HUES6 (cell line): Measurements from ENCODE around the gene TASOR.
"Not testable (repeated sequence)": the region's sequence is repeated elsewhere in the genome, so short reads cannot be mapped to it uniquely, and the experiment has no call there.

Source experiments
- H3K27ac ChIP-seq: 2 replicates; pipeline ENCODE4 v1.7.0; 2013; ENCODE audit warnings: low read depth, mild to moderate bottlenecking, low read length, inconsistent platforms
- H3K27me3 ChIP-seq: 2 replicates; pipeline ENCODE4 v1.6.1; 2013; ENCODE audit warnings: low read length; ENCODE audit not compliant: control insufficient read depth, insufficient read depth
- H3K36me3 ChIP-seq: 2 replicates; pipeline ENCODE4 v1.6.1; 2013; ENCODE audit warnings: low read length; ENCODE audit not compliant: control insufficient read depth, insufficient read depth
- H3K4me1 ChIP-seq: 2 replicates; pipeline ENCODE4 v1.6.1; 2013; ENCODE audit warnings: low read length; ENCODE audit not compliant: control insufficient read depth, insufficient read depth
- H3K4me3 ChIP-seq: 2 replicates; pipeline ENCODE4 v1.5.1; 2013; ENCODE audit warnings: low read depth, low read length
- H3K9ac ChIP-seq: one replicate; pipeline ENCODE4 v1.6.1; 2013; ENCODE audit warnings: mild to moderate bottlenecking, low read length
- H3K9me3 ChIP-seq: 2 replicates; pipeline ENCODE4 v1.6.1; 2013; ENCODE audit warnings: low read depth, low read length; ENCODE audit not compliant: control insufficient read depth, insufficient read depth

Gene TASOR

DNA sequence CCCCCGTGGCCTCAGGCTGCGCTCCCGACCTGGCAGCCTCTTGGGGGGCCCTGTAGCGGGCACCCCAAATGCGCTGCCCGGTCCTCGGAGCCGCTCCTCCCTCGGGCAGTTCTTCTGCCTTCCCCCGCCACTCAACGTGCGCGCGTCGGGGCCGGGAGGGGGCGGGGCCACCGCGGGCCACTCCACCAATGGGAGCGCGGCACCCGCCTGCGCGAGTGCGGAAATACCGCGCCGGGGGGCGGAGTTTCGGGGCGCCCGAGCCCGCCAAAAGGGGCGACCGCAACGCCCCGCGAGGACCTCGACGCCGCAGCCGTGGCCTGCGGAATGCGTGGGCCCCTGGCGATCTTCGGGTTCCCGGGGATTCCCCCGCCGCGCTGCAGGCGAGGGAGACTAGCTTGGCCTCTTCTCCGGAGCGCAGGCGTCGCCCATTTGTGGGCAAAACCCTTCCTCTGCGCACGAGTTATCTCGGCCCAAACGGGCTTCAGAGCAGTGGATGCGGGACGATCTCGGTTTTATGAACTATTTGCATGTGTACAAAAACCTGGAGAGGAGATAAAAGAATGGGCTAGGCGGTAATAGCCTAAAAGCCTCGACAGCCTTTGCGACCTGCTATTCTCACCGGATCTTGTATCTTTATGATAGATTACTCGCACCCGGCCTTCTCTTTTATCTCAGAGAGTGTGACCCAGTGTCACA lies at the start of gene TASOR:
Gene TASOR (minus strand): TSS at position 144 of the 696 bp plus-strand sequence. CDS start 259 bp downstream, outside the sequence.
- peaks cover 13% of the 10 kb centered on the region; the same call in 1 of the 2 replicates for H3K27me3 ChIP-seq
- peaks cover 23% of the 10 kb centered on the region for H3K4me1 ChIP-seq
- H3K36me3 ChIP-seq: peaks cover 4% of the 10 kb centered on the region; the same call in 1 of the 2 replicates
- peak within 1 kb of the TSS; percentile 89 for H3K4me3 ChIP-seq
- H3K9me3 ChIP-seq: peaks cover 12% of the 10 kb centered on the region
- H3K9ac ChIP-seq: peak within 1 kb of the TSS; percentile 96
- H3K27ac ChIP-seq: peak within 1 kb of the TSS; percentile 100

DNA sequence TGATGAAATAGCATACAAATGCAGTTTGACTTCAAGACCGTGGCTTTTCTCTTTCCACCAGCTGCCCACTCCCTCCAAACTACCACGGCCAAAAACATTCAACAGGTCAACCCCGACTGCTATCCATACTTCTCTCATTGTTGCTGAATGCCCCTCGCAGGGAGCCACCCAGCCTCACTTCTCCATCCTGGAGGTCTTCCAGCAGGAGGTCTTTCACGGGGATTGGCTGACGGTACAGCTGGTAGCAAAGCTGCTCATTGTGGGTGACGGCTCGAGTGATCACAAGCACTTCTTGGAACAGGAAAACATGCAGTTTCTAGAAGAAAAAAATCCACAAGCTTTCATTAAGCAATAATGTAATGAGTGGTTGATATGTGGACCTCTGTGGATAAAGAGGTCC lies 49.0 kb upstream of the TASOR start:
- H3K9me3 ChIP-seq: no peaks in the 10 kb centered on the region
- H3K9ac ChIP-seq: no peak overlapping the region
- no peaks in the 10 kb centered on the region for H3K27me3 ChIP-seq
- H3K4me3 ChIP-seq: no peak overlapping the region
- H3K27ac ChIP-seq: no peak overlapping the region
- H3K36me3 ChIP-seq: peaks cover 7% of the 10 kb centered on the region
- peaks cover 2% of the 10 kb centered on the region; the same call in 1 of the 2 replicates for H3K4me1 ChIP-seq

GRCh38 chr3:56725175-56725574 lies 42.1 kb upstream of the TASOR start:
- H3K27ac ChIP-seq: no peak overlapping the region
- no peak overlapping the region for H3K9ac ChIP-seq
- H3K36me3 ChIP-seq: peaks cover 4% of the 10 kb centered on the region
- no peaks in the 10 kb centered on the region for H3K27me3 ChIP-seq
- no peaks in the 10 kb centered on the region for H3K4me1 ChIP-seq
- no peaks in the 10 kb centered on the region for H3K9me3 ChIP-seq
- H3K4me3 ChIP-seq: no peak overlapping the region

- Histone ChIP-seq H3K4me3 (no peak overlapping the region), H3K27ac (no peak overlapping the region), H3K36me3 (peaks cover 4% of the 10 kb centered on the region), H3K4me1 (no peaks in the 10 kb centered on the region), H3K9ac (no peak overlapping the region), H3K9me3 (no peaks in the 10 kb centered on the region), H3K27me3 (no peaks in the 10 kb centered on the region)
Measured at GRCh38 chr3:56724676-56725075, 41.6 kb upstream of the TASOR start.

DNA sequence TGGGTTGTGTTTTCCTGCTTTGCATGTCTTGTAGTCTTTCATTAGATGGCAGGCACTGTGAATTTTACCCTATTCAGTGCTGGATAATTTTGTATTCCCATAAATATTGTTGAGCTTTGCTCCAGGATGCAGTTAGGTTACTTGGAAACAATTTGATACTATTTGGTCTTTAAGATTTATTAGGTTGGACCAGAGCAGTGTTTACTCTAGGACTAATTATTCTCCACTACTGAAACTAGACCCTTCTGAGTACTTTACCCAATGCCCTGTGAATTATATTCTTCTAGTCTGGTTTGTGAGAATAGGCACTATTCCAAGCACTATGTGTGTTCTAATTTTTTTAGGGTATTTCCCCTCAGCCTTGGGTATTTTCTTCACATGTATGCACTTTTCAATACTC lies 37.8 kb upstream of the TASOR start:
- Histone ChIP-seq H3K27ac (no peak overlapping the region), H3K9ac (no peak overlapping the region), H3K4me3 (no peak overlapping the region), H3K4me1 (no peaks in the 10 kb centered on the region), H3K36me3 (no peaks in the 10 kb centered on the region), H3K9me3 (peaks cover 8% of the 10 kb centered on the region), H3K27me3 (no peaks in the 10 kb centered on the region)

GRCh38 chr3:56718809-56719208 lies 35.7 kb upstream of the TASOR start:
- not testable (repeated sequence) for H3K9ac ChIP-seq, H3K36me3 ChIP-seq, H3K4me3 ChIP-seq, H3K27ac ChIP-seq, H3K9me3 ChIP-seq, H3K27me3 ChIP-seq, H3K4me1 ChIP-seq

DNA sequence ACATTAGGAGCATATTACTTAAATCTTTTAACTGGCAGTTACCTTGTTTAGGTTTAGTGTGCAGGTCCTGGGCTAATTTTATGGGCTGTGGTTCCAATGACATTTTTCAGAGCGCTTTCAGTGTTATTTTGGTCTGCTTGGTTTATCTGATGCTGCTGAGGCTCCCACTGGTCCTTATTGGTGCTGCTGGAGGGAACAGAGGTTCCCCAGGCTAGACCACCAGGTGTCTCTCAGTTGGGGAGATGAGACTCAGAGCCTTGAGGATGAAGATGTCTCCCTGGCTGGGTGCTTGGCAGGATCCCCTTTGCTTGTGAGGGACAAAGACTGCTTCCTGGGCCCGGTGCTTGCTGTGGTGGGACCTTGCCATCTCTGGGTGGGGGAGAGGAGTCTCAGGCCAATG lies 28.3 kb upstream of the TASOR start:
- H3K36me3 ChIP-seq: no peaks in the 10 kb centered on the region
- no peak overlapping the region for H3K9ac ChIP-seq
- H3K4me3 ChIP-seq: no peak overlapping the region
- no peaks in the 10 kb centered on the region for H3K4me1 ChIP-seq
- H3K9me3 ChIP-seq: no peaks in the 10 kb centered on the region
- H3K27ac ChIP-seq: no peak overlapping the region
- no peaks in the 10 kb centered on the region for H3K27me3 ChIP-seq

GRCh38 chr3:56707412-56707811 lies 24.3 kb upstream of the TASOR start:
- not testable (repeated sequence) for H3K27ac ChIP-seq, H3K4me1 ChIP-seq, H3K9ac ChIP-seq, H3K36me3 ChIP-seq, H3K27me3 ChIP-seq, H3K4me3 ChIP-seq, H3K9me3 ChIP-seq

GRCh38 chr3:56706629-56707028 lies 23.6 kb upstream of the TASOR start:
- H3K27ac ChIP-seq: no peak overlapping the region
- H3K9me3 ChIP-seq: no peaks in the 10 kb centered on the region
- no peaks in the 10 kb centered on the region for H3K36me3 ChIP-seq
- no peaks in the 10 kb centered on the region for H3K4me1 ChIP-seq
- no peaks in the 10 kb centered on the region for H3K27me3 ChIP-seq
- H3K4me3 ChIP-seq: no peak overlapping the region
- H3K9ac ChIP-seq: no peak overlapping the region

DNA sequence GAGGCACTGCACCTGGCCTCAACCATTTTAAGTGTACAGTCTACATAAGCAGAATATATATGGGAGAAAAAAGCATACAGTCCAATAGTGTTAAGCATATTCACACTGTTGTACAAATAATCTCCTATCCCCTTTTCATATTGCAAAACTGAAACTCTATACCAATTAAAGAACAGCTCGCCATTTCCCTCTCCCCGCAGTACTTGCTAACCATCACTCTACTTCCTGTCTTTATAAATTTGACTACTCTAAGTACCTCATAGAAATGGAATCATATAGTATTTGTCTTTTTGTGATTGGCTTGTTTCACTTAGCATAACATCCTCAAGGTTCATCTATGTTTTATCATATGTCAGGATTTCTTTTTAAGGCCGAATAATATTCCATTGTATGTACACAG lies 21.6 kb upstream of the TASOR start:
- Histone ChIP-seq H3K4me1 (0 out of 2 replicates have a peak, but pooled peaks cover 8% of the 10 kb centered on the region), H3K9ac (no peak overlapping the region), H3K4me3 (no peak overlapping the region)

DNA sequence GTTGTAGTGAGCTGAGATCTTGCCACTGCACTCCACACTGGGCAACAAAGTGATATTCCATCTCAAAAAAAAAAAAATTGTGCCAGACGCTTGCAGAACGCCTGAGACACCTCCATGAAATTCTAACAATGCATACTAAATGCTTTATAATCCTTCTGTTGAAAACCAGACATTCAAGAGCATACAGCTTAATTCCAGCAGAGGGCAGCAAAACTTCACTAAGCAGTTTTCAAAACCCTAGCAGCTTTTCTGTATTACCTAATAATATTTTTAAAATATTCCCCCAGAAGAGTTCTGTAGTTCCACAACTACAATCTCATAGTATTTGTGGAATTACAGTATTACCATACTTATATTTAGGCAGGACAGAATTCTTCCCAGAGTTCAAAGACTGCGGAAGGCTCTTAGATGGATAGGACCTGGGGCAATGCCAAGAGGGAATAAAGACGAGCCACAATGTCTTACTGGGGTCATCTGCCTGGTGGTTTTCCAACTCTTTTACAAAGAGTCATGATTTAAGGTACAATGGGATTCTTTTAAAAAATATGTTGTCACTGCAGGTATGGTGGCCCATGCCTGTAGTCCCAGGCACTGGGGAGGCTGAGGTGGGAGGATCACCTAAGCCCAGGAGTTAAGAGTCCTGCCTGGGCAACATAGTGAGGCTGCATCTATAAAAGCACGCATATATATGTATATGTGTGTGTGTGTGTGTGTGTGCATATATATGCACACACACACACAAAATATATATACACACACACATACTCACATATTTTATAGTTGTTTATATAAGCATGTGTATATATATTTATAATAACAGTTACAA lies 19.6 kb upstream of the TASOR start:
- Histone ChIP-seq H3K27me3 (no peaks in the 10 kb centered on the region), H3K27ac (no peak overlapping the region), H3K36me3 (no peaks in the 10 kb centered on the region), H3K9ac (no peak overlapping the region), H3K9me3 (no peaks in the 10 kb centered on the region), H3K4me3 (no peak overlapping the region), H3K4me1 (0 out of 2 replicates have a peak, but pooled peaks cover 8% of the 10 kb centered on the region)

More for the DNA sequence above, 21.6 kb upstream of the TASOR start:
- H3K27ac ChIP-seq: no peak overlapping the region
- no peaks in the 10 kb centered on the region for H3K9me3 ChIP-seq
- no peaks in the 10 kb centered on the region for H3K27me3 ChIP-seq
- H3K36me3 ChIP-seq: no peaks in the 10 kb centered on the region
